Airway epithelial cell (primary cell): Measurements from ENCODE around the gene SFR1. TPM values are rescaled to one million over a fixed set of nuclear protein-coding genes. Genes with fewer than 3 reads are reported as not detected.

ENCODE experiments used
- total RNA-seq: library from RNA; depleted of rRNA; stranded (reverse); fragments of >200 nt; gene quantifications from 2 replicates; pipeline ENCODE4 v1.2.3, GENCODE V29; 2015

The SFR1 gene
- total RNA-seq = 9.1 and 9.4 TPM in 2 replicates

GRCh38 chr10:104121485-104122224 is at the start of gene SFR1:
Gene SFR1, plus strand, starts transcription at chr10:104122171. Its CDS starts 13 bp downstream, at chr10:104122184.

GRCh38 chr10:104085801-104086400 is 36.1 kb upstream of the SFR1 start, which contains the start of gene COL17A1:
Gene COL17A1, minus strand, starts transcription at chr10:104085880. Its CDS starts 5,207 bp downstream, at chr10:104080673.

Other genes starting within 250 kb of the SFR1 start
- 41.2 and 44.6 TPM in 2 replicates for gene STN1, start 204.0 kb upstream of the SFR1 start, total RNA-seq
- gene SLK, start 155.0 kb upstream of the SFR1 start, total RNA-seq = 51.1 and 56.5 TPM in 2 replicates
- gene COL17A1, start 36.3 kb upstream of the SFR1 start, total RNA-seq = 507 and 607 TPM in 2 replicates
- gene CFAP43, start 110.2 kb downstream of the SFR1 start, total RNA-seq = 0.09 and 0.21 TPM in 2 replicates
- 187 and 189 TPM in 2 replicates for gene GSTO1, start 132.7 kb downstream of the SFR1 start, total RNA-seq
- gene GSTO2, start 147.0 kb downstream of the SFR1 start, total RNA-seq = 37.8 and 40.3 TPM in 2 replicates
- 19.8 and 25.0 TPM in 2 replicates for gene ITPRIP, start 216.3 kb downstream of the SFR1 start, total RNA-seq
- 0.05 and 0.28 TPM in 2 replicates for gene CFAP58, start 231.7 kb downstream of the SFR1 start, total RNA-seq